Thymus (tissue), 11 donors: ENCODE measurements around the gene ANKRD30B. TPM values are rescaled to one million over a fixed set of nuclear protein-coding genes. Genes with fewer than 3 reads are reported as not detected.
"Not testable (repeated sequence)": the region's sequence is repeated elsewhere in the genome, so short reads cannot be mapped to it uniquely, and the experiment has no call there.

Experiments used
- DNase-seq, 9 donors: peaks; one replicate each; pipeline ENCODE4 v3.0.0-alpha.2; 2013; ENCODE audit warnings: low spot score in 9 of 9, low read depth in 6 of 9, missing footprints in 1 of 9
- H3K27ac ChIP-seq, 2 donors: one replicate each; pipeline ENCODE4 v1.5.1; 2013; ENCODE audit warnings: control low read depth in 1 of 2, low read depth in 1 of 2, low read length in 1 of 2, mild to moderate bottlenecking in 1 of 2, moderate library complexity in 1 of 2
- H3K27me3 ChIP-seq, 2 donors: one replicate each; pipeline ENCODE4 v1.5.1; 2013; ENCODE audit warnings: low read length in 1 of 2; ENCODE audit not compliant: control insufficient read depth in 2 of 2, insufficient read depth in 1 of 2
- H3K36me3 ChIP-seq, 2 donors: one replicate each; pipeline ENCODE4 v1.5.1; 2013; ENCODE audit warnings: low read length in 1 of 2, mild to moderate bottlenecking in 1 of 2, moderate library complexity in 1 of 2; ENCODE audit not compliant: control insufficient read depth in 2 of 2, insufficient read depth in 2 of 2
- H3K4me1 ChIP-seq, 2 donors: one replicate each; pipeline ENCODE4 v1.5.1; 2013; ENCODE audit warnings: low read length in 2 of 2; ENCODE audit not compliant: control insufficient read depth in 2 of 2, insufficient read depth in 2 of 2
- H3K4me3 ChIP-seq, 2 donors: one replicate each; pipeline ENCODE4 v1.5.1; 2013; ENCODE audit warnings: low read length in 2 of 2, control low read depth in 1 of 2, mild to moderate bottlenecking in 1 of 2
- H3K9me3 ChIP-seq, 2 donors: one replicate each; pipeline ENCODE4 v1.5.1; 2013; ENCODE audit warnings: low read length in 1 of 2, mild to moderate bottlenecking in 1 of 2; ENCODE audit not compliant: control insufficient read depth in 2 of 2, insufficient read depth in 1 of 2
- WGBS: extraction: QIAGEN DNeasy Blood & Tissue Kit; methylation state at CpG from one replicate; pipeline ENCODE4 v1.1.7; 2013; 5-methylcytosine and 5-hydroxymethylcytosine counted together
- polyA plus RNA-seq: library from polyadenylated mRNA; stranded (reverse); fragments of 200-250 nt; gene quantifications from one replicate; pipeline ENCODE4 v1.2.3, GENCODE V29; 2013
- total RNA-seq: library from RNA; stranded (reverse); fragments of 120-200 nt; gene quantifications from one replicate; pipeline ENCODE4 v1.2.4, GENCODE V29; 2013
- donor health status: healthy.

Gene ANKRD30B
- total and polyA plus RNA-seq, 2 donors: 0.02 TPM; not detected in 1

- not testable (repeated sequence) for H3K36me3 ChIP-seq, H3K9me3 ChIP-seq, H3K4me3 ChIP-seq, H3K27ac ChIP-seq, DNase-seq, H3K4me1 ChIP-seq, H3K27me3 ChIP-seq
- 97% methylated on average over 4 of the region's 4 CpGs for WGBS
Measured at GRCh38 chr18:14868825-14869224, 120.9 kb downstream of the ANKRD30B start.

- H3K36me3 ChIP-seq, H3K27ac ChIP-seq, H3K4me3 ChIP-seq, DNase-seq, H3K27me3 ChIP-seq, H3K4me1 ChIP-seq, H3K9me3 ChIP-seq: not testable (repeated sequence)
- 90% methylated on average over 11 of the region's 14 CpGs for WGBS
Measured at GRCh38 chr18:14878826-14879225, 130.9 kb downstream of the ANKRD30B start.

GRCh38 chr18:14900435-14900834 is 152.5 kb downstream of the ANKRD30B start:
- Histone ChIP-seq H3K4me3 (no peak overlapping the region), H3K4me1 (no peaks in the 10 kb centered on the region), H3K27me3 (no peaks in the 10 kb centered on the region), H3K9me3 (no peaks in the 10 kb centered on the region), H3K27ac (no peak overlapping the region), H3K36me3 (no peaks in the 10 kb centered on the region)
- 98% methylated on average over 1 of the region's 1 CpG for WGBS
- DNase-seq: no peak

Other genes starting within 250 kb of the ANKRD30B start
- gene POTEC, start 204.6 kb upstream of the ANKRD30B start, total RNA-seq: not detected
- 0.02 TPM for gene POTEC, start 204.6 kb upstream of the ANKRD30B start, polyA plus RNA-seq